Measurements from ENCODE around the gene ICA1. TPM values are rescaled to one million over a fixed set of nuclear protein-coding genes. Genes with fewer than 3 reads are reported as not detected.

ICA1 gene
- total and polyA plus RNA-seq, 2 experiments from 2014 or later, result 45.2 to 83.7 TPM

DNA sequence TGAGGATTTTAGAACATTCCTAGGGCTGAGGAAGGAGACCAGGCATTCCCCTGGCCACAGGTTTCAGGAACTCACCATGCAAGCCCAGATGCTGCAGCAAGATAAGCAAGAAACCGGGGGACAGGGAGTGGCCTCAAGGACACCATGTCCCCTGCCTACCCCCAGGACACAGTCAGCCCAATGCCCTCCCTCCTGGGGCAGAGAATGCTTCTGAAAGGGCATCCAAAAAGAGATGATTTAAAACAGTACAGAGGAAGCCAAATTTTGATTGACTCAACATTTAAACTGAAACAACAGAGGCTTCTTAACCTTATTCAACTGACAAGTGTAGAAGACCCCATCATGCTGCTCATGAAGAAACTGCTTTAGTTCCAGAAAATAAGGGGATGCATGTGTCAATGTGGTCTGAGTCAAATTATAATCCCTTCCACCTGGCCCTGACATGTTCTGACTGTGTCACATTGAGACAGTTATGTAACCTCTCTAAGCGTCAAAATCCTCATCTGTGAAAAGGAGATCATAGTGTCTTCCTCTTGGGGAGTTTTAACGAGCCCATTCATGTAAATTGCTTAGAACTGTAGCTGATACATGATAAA lies 60.0 kb downstream of the ICA1 start:
- Mint-ChIP-seq H3K4me3 (no peak overlapping the region), H3K9me3 (no peaks in the 10 kb centered on the region), H3K27me3 (ENCODE audit: insufficient read depth, low read depth, poor library complexity) (peaks cover 10% of the 10 kb centered on the region), H3K36me3 (ENCODE audit: low read depth) (peaks cover 4% of the 10 kb centered on the region; the same call in 2 of the 3 replicates), H3K4me1 (peaks cover 18% of the 10 kb centered on the region), H3K27ac (no peak overlapping the region)
- H3K4me3 ChIP-seq, result no peak overlapping the region
- H3K27ac ChIP-seq (ENCODE audit: low read depth), result no peak overlapping the region
- ATAC-seq (no peak), DNase-seq (ENCODE audit: low spot score) (no peak)
- no peaks in the 10 kb centered on the region for H3K36me3 ChIP-seq (ENCODE audit: insufficient read depth)
- no peaks in the 10 kb centered on the region for H3F3A ChIP-seq (replicated peaks; ENCODE audit: low read depth)
- no peaks in the 10 kb centered on the region for H3K79me2 ChIP-seq (replicated peaks; ENCODE audit: insufficient read depth)
- H3K27me3 ChIP-seq (ENCODE audit: insufficient read depth), result no peaks in the 10 kb centered on the region
- no peak overlapping the region for H2AFZ ChIP-seq
- H3K4me2 ChIP-seq, result no peak overlapping the region
- TF ChIP-seq, protein P1, sequence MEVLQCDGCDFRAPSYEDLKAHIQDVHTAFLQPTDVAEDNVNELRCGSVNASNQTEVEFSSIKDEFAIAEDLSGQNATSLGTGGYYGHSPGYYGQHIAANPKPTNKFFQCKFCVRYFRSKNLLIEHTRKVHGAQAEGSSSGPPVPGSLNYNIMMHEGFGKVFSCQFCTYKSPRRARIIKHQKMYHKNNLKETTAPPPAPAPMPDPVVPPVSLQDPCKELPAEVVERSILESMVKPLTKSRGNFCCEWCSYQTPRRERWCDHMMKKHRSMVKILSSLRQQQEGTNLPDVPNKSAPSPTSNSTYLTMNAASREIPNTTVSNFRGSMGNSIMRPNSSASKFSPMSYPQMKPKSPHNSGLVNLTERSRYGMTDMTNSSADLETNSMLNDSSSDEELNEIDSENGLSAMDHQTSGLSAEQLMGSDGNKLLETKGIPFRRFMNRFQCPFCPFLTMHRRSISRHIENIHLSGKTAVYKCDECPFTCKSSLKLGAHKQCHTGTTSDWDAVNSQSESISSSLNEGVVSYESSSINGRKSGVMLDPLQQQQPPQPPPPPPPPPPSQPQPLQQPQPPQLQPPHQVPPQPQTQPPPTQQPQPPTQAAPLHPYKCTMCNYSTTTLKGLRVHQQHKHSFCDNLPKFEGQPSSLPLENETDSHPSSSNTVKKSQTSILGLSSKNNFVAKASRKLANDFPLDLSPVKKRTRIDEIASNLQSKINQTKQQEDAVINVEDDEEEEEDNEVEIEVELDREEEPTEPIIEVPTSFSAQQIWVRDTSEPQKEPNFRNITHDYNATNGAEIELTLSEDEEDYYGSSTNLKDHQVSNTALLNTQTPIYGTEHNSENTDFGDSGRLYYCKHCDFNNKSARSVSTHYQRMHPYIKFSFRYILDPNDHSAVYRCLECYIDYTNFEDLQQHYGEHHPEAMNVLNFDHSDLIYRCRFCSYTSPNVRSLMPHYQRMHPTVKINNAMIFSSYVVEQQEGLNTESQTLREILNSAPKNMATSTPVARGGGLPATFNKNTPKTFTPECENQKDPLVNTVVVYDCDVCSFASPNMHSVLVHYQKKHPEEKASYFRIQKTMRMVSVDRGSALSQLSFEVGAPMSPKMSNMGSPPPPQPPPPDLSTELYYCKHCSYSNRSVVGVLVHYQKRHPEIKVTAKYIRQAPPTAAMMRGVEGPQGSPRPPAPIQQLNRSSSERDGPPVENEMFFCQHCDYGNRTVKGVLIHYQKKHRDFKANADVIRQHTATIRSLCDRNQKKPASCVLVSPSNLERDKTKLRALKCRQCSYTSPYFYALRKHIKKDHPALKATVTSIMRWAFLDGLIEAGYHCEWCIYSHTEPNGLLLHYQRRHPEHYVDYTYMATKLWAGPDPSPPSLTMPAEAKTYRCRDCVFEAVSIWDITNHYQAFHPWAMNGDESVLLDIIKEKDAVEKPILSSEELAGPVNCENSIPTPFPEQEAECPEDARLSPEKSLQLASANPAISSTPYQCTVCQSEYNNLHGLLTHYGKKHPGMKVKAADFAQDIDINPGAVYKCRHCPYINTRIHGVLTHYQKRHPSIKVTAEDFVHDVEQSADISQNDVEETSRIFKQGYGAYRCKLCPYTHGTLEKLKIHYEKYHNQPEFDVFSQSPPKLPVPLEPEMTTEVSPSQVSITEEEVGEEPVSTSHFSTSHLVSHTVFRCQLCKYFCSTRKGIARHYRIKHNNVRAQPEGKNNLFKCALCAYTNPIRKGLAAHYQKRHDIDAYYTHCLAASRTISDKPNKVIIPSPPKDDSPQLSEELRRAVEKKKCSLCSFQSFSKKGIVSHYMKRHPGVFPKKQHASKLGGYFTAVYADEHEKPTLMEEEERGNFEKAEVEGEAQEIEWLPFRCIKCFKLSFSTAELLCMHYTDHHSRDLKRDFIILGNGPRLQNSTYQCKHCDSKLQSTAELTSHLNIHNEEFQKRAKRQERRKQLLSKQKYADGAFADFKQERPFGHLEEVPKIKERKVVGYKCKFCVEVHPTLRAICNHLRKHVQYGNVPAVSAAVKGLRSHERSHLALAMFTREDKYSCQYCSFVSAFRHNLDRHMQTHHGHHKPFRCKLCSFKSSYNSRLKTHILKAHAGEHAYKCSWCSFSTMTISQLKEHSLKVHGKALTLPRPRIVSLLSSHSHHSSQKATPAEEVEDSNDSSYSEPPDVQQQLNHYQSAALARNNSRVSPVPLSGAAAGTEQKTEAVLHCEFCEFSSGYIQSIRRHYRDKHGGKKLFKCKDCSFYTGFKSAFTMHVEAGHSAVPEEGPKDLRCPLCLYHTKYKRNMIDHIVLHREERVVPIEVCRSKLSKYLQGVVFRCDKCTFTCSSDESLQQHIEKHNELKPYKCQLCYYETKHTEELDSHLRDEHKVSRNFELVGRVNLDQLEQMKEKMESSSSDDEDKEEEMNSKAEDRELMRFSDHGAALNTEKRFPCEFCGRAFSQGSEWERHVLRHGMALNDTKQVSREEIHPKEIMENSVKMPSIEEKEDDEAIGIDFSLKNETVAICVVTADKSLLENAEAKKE (CRISPR knock-in tag; IDR thresholded peaks at IDR 0.05), result no peak
- TF ChIP-seq EZH2phosphoT487 (IDR thresholded peaks at IDR 0.05; ENCODE audit: unreplicated experiment), result no peak
- TF ChIP-seq, protein P2, sequence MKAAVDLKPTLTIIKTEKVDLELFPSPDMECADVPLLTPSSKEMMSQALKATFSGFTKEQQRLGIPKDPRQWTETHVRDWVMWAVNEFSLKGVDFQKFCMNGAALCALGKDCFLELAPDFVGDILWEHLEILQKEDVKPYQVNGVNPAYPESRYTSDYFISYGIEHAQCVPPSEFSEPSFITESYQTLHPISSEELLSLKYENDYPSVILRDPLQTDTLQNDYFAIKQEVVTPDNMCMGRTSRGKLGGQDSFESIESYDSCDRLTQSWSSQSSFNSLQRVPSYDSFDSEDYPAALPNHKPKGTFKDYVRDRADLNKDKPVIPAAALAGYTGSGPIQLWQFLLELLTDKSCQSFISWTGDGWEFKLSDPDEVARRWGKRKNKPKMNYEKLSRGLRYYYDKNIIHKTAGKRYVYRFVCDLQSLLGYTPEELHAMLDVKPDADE (IDR thresholded peaks at IDR 0.05), result no peak
- H3K9me2 ChIP-seq (ENCODE audit: insufficient read depth), result 0 out of 2 replicates have a peak, but pooled peaks cover 7% of the 10 kb centered on the region
- H4K20me1 ChIP-seq (replicated peaks; ENCODE audit: insufficient read depth), result no peaks in the 10 kb centered on the region
- peaks cover 15% of the 10 kb centered on the region for H3K4me1 ChIP-seq (ENCODE audit: insufficient read depth)

DNA sequence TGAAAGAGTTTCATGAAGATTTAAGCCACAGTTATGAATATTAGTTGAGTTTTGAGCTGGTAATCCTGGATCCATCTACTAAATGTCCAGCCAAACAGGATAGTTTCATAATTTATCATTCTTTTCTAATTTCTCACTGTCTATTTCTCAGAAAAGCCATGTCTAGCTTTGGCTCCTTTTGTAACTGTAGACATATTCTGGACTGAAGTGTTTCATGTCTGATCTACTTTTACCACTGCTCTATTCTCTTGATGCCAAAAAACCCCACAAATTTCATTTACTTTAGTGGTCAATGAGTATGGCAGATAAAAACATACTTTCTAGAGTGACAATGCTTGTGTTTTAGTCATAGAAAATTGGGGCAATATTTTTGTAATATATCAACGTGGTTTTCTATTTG lies 61.2 kb downstream of the ICA1 start:
- Histone ChIP-seq H3K4me3 (no peak overlapping the region), H3K9me2 (ENCODE audit: insufficient read depth) (0 out of 2 replicates have a peak, but pooled peaks cover under 1% of the 10 kb centered on the region), H3F3A (replicated peaks; ENCODE audit: low read depth) (no peaks in the 10 kb centered on the region), H3K27me3 (ENCODE audit: insufficient read depth) (no peaks in the 10 kb centered on the region), H4K20me1 (replicated peaks; ENCODE audit: insufficient read depth) (no peaks in the 10 kb centered on the region), H3K4me1 (ENCODE audit: insufficient read depth) (peaks cover 5% of the 10 kb centered on the region; the same call in 1 of the 2 replicates), H3K36me3 (ENCODE audit: insufficient read depth) (no peaks in the 10 kb centered on the region), H3K79me2 (replicated peaks; ENCODE audit: insufficient read depth) (no peaks in the 10 kb centered on the region), H3K27ac (ENCODE audit: low read depth) (no peak overlapping the region), H2AFZ (no peak overlapping the region), H3K4me2 (no peak overlapping the region)
- peaks cover 8% of the 10 kb centered on the region; the same call in 2 of the 3 replicates for H3K4me1 Mint-ChIP-seq
- H3K4me3 Mint-ChIP-seq, result no peak overlapping the region
- no peaks in the 10 kb centered on the region; the same call in 2 of the 3 replicates for H3K36me3 Mint-ChIP-seq (ENCODE audit: low read depth)
- ATAC-seq, result no peak
- no peak overlapping the region for H3K27ac Mint-ChIP-seq
- H3K27me3 Mint-ChIP-seq (ENCODE audit: insufficient read depth, low read depth, poor library complexity), result peaks cover 5% of the 10 kb centered on the region
- H3K9me3 Mint-ChIP-seq, result no peaks in the 10 kb centered on the region
- no peak for DNase-seq (ENCODE audit: low spot score)
- no peak for TF ChIP-seq JUNB (IDR thresholded peaks at IDR 0.05; ENCODE audit: unreplicated experiment)
- TF ChIP-seq, protein P3, sequence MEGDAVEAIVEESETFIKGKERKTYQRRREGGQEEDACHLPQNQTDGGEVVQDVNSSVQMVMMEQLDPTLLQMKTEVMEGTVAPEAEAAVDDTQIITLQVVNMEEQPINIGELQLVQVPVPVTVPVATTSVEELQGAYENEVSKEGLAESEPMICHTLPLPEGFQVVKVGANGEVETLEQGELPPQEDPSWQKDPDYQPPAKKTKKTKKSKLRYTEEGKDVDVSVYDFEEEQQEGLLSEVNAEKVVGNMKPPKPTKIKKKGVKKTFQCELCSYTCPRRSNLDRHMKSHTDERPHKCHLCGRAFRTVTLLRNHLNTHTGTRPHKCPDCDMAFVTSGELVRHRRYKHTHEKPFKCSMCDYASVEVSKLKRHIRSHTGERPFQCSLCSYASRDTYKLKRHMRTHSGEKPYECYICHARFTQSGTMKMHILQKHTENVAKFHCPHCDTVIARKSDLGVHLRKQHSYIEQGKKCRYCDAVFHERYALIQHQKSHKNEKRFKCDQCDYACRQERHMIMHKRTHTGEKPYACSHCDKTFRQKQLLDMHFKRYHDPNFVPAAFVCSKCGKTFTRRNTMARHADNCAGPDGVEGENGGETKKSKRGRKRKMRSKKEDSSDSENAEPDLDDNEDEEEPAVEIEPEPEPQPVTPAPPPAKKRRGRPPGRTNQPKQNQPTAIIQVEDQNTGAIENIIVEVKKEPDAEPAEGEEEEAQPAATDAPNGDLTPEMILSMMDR (conservative IDR thresholded peaks at IDR 0.05; ENCODE audit: low read depth in 2 of 2), result no peak
- no peak for TF ChIP-seq ZNF331 (CRISPR knock-in tag; IDR thresholded peaks at IDR 0.05; ENCODE audit: low read depth)
- no peak for TF ChIP-seq EZH2 (IDR thresholded peaks at IDR 0.05; ENCODE audit: low read depth, unreplicated experiment)
- no peak for TF ChIP-seq ZNF114 (CRISPR knock-in tag; IDR thresholded peaks at IDR 0.05)
